ENCODE measurements around the gene BRF1.
A peak's percentile ranks its signal among the peaks of the same experiment; 100 is the strongest.
"Not testable (repeated sequence)": the region's sequence is repeated elsewhere in the genome, so short reads cannot be mapped to it uniquely, and the experiment has no call there.

BRF1 gene

DNA sequence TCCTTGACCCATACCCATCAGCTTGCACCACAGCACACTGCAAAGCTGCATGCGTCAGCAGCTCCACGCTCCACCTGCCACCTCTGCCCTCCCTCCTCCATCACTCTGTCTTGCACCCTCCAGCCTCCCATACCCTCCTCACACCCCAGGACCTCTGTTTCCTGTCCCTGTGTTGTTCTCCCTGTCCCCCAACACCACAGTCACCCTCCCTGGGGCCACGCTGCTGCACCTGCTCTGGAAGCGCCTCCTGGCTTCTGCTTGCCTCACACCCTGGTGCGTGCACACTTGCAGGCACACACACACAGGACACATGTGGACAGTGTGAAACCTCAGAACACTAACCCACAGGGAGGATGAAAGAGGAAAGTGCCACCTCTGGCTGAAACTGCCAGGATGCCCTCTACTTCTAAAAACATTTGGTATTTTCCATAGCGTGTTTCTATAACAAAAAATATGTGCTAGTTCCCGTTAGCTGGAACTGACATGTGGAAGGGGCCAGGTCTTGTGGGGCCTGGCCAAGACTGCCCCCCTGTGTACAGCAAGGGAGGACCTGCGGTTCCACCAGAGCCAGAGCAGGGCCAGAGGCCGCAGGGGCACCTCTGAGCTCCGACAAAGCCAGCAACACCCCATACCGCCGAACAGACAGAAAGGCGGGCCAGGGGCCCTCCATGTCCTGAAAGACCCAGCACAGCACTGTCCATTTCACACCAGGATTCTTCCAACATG lies 10.0 kb downstream of the BRF1 start:
- no peak for DNase-seq (ENCODE audit: low spot score)

DNA sequence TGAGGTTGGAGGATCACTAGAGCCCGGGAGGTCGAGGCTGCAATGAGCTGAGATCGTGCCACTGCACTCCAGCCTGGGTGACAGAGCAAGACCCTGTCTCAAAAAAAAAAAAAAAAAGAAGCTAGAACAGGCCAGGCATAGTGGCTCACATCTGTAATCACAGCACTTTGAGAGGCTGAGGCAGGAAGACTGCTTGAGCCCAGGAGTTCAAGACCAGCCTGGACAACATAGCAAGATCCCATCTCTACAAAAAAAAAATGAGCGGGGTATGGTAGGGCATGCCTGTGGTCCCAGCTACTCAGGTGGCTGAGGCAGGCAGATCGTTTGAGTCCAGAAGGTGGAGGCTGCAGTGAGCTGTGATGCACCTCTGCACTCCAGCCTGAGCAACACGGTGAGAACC lies 11.9 kb downstream of the BRF1 start:
- not testable (repeated sequence) for DNase-seq (ENCODE audit: low spot score)

DNA sequence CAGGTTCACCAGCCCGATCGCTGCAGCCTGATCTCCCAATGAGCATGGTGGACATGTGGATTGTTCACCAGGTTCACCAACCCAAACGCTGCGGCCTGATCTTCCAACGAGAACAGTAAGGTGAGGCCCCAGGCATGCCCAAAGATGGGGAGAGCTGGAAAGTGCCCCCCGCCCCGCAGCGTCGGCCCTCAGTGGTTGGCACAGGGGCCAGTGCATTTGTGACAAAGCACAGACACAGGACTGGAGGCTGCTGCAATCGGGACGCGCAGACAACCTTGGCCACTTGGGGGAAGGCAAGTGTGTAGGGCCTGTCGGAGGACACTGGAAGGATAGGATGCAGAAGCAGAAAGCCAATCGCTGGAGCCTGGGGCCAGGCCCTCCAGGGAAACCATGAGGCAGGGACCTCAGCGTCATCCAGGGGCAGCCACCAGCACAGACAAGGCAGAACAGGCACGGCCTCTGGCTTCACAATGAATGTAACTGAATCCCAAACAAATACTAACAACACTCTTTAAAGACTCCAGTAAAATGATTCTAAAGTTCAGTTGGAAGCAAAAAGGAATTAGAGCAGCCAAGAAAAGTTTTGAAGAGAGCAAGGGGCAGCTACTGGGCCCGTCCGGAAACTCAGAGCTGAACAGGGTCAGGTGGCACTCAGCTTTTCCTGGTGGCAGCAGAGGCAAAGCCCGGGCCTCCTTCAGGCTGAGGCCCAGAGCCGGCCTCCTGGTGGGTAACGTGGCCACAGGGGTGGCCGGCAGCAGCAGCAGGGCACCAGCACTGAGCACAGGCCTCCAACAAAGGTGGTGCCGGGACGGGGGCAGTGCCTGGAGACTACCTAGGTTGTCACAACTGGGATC lies 13.3 kb downstream of the BRF1 start:
- DNase-seq (ENCODE audit: low spot score): no peak

DNA sequence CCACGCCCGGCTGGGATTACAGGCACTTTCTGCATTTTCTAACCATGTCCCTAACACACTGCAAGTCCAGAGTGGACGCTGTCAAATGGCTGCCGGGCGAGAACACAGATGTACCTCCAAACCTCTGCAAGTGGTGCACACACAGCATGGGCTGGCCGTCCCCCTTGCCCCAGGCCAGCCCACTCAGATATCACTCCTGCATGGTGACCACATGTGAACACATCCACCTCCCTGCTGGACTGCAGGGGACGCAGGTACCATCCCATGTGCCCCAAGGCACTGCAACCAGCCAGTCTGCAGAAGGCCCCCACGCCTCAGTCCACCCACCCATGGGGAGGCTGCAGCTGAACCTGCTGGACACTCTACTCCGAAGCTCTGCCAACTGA lies 14.0 kb downstream of the BRF1 start:
- no peak for DNase-seq (ENCODE audit: low spot score)

DNA sequence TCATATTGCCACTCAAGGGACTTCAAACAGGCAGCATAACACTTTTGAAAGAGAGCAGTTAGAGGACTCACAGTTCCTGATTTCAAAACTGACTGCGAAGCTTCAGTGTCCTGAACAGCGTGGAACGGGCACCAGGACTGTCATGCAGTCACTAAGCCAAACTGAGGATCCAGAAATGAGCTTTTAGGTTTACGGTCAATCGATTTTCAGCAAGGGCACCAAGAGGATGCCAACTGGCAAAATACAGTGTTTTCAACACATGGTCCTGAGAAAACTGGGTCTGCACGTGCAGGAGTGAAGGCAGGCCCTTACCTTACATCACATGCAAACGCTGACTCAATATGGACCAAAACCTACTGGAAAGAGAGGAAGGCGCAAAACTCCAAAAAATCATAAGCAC lies 15.6 kb downstream of the BRF1 start:
- no peak for DNase-seq (ENCODE audit: low spot score)

DNA sequence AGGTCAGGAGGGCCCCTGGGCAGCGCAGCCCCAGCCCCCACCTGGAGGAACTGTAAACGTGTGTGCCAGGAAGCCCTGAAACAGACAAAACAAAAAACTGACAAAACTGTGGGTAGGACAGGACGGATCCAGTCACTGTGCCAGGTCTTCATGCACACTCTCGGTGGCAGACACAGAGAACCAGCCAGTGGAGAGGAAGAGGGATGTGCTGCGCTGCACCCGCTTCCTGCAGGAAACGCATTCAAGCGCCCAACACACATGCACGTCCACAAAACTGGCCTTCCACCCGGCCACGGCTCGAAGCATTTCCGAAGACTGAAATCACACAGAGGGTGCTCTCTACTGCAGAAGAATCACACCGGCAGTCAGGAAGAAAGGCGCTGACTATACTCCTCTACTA lies 16.9 kb downstream of the BRF1 start:
- DNase-seq (ENCODE audit: low spot score): no peak

DNA sequence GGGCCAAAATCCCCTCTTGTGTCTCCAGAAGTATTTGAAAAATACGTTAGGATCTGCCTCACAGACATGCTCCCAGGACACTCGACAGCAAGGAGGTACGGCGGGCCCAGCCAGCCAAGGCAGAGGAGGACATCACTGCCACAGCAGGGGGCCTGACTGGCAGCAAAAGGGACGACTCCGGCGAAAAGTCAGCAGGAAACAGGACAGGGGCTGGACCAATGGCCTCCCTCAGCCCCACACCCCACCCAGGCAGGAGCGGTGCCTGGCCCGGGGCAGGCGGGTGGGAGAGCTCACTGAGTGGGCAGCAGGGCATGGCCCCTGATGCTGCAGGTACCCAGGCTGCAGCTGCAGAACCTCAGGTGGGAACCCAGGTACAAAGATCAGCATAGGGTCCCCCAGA lies 17.8 kb downstream of the BRF1 start:
- no peak for DNase-seq (ENCODE audit: low spot score)

DNA sequence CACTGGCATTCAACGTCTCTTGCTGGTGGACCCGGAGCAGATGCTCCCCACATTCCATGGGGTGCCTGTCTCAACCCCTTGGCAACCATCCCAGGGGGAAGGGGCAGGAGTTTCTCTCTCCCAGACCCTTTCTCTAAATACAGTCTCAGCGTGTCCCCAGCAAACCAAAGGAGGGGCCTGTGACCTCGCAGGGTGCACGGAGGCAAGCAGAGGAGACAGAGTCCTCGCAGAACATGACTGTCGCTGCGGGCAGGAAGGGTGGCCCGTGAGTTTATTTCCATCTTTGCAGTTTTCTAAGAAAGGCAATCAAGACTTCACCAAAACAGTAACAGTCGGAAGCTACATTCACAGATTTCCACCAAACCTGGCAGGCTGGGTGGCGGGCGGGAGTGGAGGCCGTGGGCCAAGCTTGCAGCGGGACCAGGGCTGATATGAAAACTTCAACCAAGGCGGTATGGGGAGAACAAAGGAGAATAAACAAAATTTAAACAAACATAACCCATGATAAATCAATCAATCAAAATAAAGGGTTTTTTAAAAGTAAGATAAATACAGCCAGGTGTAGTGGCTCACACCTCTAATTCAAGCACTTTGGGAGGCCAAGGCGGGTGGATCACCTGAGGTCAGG lies 18.6 kb downstream of the BRF1 start:
- DNase-seq (ENCODE audit: low spot score): no peak

DNA sequence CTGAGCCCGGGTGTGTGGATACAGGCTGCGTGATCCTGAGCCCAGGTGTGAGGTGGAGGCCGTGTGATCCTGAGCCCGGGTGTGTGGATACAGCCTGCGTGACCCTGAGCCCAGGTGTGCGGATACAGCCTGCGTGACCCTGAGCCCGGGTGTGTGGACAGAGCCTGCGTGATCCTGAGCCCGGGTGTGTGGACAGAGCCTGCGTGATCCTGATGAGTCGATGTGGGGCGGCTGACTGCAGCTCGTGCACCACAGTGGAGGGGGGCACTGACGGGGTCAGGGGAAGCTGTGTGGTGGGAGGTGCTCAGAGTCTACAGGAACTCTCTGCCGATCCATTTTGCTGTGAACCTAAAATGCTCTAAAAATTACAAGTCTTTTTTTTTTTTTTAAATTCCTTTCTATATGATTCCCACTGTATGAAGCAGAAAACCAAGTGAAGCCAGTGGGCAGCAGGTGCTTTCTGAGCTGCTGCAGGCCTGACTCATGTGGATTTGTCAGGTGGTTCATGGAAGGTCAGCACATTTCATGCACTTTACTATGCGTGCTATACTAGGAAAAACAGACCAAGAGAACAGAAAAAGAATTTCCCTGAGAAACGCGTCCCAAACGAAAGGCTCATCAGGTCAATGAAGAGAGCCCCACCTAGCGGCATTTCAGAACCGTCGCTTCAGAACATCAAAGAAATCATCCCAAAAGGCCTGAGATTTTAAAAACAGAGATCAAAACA lies 19.3 kb downstream of the BRF1 start:
- peak; percentile 37 for DNase-seq (ENCODE audit: low spot score)

DNA sequence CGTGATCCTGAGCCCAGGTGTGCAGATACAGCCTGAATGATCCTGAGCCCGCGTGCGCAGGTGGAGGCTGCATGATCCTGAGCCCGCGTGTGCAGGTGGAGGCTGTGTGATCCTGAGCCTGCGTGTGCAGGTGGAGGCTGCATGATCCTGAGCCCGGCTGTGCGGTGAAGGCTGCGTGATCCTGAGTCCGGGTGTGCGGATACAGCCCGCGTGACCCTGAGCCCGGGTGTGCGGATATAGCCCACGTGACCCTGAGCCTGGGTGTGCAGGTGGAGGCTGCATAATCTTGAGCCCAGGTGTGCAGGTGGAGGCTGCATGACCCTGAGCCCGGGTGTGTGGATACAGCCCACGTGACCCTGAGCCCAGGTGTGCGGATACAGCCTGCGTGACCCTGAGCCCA lies 20.3 kb downstream of the BRF1 start:
- no peak for DNase-seq (ENCODE audit: low spot score)

DNA sequence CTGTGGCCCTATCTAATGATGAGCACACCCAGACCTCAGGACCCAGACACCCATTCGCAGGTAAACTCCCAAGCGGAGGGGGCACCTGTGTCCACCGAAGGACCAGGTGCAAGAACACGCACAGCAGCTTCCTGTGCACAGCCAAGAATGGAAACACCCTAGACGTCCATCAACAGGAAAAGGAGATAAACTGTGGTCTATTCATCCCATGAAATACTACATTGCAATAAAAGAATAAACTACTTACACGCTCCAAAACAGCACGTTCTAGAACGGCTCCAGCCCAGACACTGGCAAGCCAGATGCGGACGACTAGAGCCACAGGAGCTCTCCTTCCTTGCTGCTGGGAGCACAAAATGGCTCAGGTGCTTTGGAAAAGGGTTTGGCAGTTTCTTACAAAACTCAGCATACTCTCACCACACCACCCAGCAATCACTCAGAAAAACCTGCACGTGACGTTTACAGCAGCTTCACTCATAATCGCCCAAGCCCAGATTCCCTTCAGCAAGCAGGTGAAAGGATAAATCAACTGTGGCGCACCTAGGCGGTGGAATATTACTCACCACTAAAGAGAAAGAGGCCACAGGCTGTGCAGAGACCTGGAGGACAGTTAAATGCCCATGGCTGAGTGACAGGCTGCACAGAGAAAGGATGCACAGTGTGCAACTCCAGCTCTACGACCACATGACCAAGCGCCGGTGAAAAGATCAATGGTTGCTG lies 21.0 kb downstream of the BRF1 start:
- DNase-seq (ENCODE audit: low spot score): no peak

DNA sequence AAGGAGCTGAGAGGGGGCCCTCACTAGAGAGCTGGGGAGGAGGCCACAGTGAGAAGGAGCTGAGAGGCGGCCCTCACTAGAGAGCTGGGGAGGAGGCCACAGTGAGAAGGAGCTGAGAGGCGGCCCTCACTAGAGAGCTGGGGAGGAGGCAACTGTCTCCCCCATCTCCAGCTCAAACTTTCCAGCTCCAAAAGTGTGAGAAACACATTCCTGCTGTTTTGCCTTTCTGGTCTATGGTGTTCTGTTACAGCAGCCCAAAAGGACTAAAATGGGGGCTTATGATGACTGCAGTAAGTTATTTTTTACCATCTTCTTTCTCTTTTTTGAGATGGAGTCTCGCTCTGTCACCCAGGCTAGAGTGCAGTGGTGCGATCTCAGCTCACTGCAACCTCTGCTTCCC lies 23.4 kb downstream of the BRF1 start:
- not testable (repeated sequence) for DNase-seq (ENCODE audit: low spot score)

DNA sequence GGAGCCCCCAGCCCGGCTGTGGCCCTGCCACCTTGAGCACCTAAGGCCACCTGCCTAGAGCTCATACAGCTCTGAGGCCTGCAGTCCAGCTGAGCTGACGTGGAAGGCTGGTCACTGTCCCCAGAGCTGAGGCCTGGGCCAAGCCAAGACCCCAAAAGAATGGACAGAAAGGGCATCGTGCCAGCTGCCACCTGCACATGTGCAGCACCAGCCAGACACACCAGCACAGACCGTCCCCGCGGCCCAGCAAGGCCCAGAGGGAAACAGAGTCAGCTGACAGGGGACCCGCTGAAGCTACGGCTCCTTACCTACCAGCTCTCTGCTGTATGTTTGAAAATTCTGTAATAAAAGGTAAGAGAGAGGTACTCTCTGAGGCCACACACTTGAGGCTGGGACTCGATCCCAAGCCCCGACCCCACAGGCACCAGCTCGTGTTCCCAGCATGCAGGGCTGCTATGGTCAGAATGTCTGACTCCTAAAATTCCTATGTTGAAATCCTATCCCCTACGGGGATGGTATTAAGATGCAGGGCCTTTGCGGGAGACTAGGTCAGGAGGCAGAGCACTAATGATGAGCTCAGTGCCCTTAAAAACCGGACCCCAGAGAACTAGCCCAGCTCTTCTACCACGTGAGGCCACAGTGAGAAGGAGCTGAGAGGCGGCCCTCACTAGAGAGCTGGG lies 25.4 kb downstream of the BRF1 start:
- DNase-seq (ENCODE audit: low spot score): no peak

DNA sequence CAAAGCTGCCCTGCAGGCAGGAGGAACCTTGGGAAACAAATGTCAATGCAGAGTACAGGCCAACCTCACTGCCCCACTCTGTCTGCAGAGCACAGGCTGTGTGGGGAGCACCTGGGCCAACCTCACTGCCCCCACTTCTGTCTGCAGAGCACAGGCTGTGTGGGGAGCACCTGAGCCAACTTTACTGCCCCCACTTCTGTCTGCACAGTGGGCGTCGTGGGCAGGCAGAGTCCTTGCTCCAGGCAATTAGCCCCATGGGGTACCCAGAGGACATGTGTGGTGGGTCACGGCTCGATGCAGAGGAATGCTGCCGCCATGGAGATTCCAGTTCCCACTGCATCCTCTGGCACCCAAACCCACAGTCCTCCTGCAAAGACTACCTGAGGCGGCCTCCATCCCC lies 26.2 kb downstream of the BRF1 start:
- DNase-seq (ENCODE audit: low spot score): no peak

DNA sequence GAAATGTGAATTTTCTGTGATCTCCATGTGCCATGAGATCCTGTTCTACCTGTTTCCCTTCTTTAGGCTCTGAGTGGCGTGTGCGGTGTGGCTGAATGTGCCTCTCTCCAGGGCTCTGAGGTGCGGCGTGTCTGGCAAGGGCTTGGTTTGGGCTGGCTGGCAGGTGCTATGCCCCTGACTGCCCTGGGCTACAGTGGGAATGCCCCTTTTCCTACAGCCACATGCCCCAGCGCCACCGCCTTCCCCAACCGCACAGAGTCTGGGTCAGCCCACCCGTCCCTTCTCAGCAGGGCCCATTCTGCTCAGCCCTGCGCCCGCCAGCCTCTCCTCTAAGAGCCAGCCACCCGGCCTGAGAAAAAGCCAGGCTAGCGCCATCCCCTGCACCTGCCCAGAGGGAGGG lies 27.7 kb downstream of the BRF1 start:
- no peak for DNase-seq (ENCODE audit: low spot score)

DNA sequence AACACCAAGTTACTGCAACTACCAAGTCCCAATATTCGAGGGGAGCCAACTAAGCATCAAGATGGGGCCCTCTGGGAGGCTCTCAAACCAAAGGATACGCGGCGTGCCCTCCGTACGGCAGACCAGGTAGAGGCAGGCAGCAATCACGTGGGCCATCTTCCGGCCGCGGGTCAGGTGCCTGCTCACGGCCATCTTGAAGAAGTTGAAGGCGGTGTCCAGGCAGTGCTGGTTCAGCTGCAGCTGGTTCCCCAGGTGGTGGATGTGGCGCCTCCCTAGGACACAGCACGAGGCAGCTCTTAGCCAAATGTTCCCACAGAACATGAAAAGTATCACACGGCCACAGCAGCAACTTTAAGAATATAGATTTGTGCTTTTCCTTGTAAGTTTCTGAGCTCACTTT lies 28.2 kb downstream of the BRF1 start:
- no peak for DNase-seq (ENCODE audit: low spot score)

DNA sequence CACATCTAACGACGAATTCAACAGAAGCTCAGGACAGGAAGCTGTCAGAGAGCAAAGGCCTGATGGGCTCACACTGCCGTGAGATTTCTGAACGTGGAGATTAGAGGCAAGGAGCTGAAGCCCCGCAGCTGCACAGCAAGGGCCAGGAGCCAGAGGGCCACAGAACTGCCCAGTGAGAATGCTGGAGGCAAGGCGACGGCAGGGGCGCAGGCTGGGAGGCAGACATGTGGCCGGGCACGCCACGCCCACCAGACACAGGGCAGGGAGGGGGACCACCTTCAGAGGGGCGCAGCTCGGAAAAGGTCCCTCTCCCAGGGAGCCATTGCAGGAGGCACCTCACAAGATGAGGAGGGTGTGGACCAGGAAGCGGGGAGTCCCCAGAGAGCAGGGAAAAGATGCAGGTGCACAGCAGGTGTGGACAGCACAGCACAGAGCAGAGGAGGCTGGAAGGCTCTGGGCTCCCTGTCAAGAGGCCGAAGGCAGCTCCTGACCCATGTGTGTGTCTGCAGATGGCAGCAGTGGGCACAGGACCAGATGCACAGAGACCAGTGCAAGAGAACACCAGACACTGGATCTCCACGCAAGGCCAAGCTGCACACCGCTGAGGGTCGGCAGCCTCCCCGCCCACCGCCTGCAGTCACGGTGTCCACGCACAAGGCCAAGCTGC lies 29.4 kb downstream of the BRF1 start:
- no peak for DNase-seq (ENCODE audit: low spot score)

DNA sequence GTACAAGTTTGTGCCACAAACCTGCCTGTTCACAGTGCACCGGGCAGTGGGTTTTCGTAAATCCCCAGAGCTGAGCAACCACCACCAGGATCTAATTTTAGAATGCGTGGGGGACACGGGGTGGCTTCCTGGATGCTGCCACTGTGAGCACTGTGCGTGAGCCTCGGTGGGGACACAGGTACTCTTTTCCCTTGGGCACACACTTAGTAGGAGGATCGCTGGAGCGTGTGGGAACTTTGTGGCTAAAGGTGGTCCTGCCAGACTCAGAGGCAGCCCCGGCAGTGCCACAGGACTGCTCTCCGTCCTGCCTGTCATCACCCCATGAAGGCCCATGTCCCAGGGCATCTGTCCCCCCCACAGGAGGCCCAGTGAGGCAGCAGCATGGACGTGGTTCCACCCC lies 31.4 kb downstream of the BRF1 start:
- no peak for DNase-seq (ENCODE audit: low spot score)

DNA sequence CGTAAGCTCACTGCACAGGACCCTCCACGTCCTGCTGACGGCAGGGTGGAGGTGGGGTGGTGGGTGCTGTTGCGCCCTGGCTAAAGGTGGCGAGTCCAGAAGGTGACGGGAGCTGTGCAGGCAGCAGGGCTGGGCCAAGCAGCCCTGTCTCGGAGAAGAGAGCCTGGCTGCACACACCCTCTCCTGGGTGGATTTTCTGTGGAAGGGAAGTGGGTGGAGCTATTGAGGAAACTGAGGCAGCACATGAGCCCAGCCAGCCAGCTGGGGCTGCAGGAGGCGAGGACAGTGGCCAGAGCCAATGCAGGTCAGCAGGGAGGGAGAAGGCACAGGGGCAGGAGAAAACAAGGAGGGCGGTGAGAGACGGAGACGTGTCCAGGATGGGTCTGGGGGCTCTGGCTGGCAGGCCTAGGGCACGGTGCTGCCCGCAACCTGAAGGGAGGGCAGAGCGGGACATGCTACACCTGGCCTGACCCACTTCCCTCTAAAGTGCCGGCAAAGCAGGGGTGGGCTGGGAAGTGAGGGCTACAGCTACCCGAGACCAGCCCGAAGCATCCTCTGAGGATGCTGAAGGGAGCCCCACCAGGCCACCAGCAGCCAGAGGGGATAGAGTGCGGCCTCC lies 32.0 kb downstream of the BRF1 start:
- no peak for DNase-seq (ENCODE audit: low spot score)

DNA sequence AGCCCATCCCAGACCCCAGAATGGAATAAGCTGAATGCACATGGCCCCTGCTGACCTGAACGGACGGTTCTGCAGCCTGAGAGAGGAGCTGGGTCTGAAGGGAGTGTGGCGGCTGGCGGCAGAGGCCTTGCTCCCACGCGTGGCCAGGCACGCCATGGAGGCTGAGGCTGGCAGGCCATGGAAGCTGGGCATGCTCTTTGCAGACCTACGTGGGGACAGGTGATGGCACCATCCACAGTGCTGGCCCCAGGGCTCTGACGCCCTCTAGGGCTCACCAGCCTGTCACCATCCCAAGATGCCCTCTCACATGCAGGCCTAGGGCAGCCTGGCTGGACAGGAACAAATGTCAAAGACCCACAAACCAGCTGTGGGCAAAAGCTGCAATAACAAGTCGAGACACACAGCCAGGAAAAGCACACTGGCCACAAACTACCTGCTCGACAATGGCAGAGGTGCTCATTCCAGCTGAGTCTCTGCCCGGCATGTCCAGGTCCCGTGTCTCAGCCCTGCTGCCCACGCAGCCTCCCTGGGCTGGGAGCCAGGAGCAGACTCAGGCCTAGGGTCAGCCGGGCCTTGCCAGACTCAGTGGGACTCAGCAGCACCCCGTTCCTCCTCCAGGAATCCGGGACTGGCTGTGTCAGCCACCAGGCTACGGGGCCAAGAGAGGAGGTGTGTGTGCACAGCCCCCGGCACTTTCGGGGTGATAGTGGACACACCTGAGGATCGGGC lies 32.8 kb downstream of the BRF1 start:
- DNase-seq (ENCODE audit: low spot score): no peak
